ENCODE results near the gene C4orf50. TPM values are rescaled to one million over a fixed set of nuclear protein-coding genes. Genes with fewer than 3 reads are reported as not detected.

C4orf50 gene
- total RNA-seq, 4 donors from 2014 or later = not detected

- no peaks in the 10 kb centered on the region for H3K36me3 ChIP-seq
- H3K4me3 ChIP-seq = no peak overlapping the region
- H3K27me3 ChIP-seq = peaks cover 99% of the 10 kb centered on the region
- peaks cover 40% of the 10 kb centered on the region for H3K4me1 ChIP-seq
- no peaks in the 10 kb centered on the region for H3K9me3 ChIP-seq
- no peak overlapping the region for H3K27ac ChIP-seq
- WGBS = 12% methylated on average over 31 of the region's 34 CpGs
- no peak for DNase-seq (ENCODE audit: low spot score in 2 of 2)
- TF ChIP-seq POLR2AphosphoS5 (IDR thresholded peaks at IDR 0.05) (no peak), POLR2A (IDR thresholded peaks at IDR 0.05) (no peak), CTCF (IDR thresholded peaks at IDR 0.05) (no peak), EP300 (IDR thresholded peaks at IDR 0.05) (no peak)
Observed at GRCh38 chr4:5891563-5892322, 126.5 kb downstream of the C4orf50 start.

- Histone ChIP-seq H3K27me3 (peaks cover 95% of the 10 kb centered on the region), H3K4me3 (peak overlapping the region; percentile 19), H3K27ac (no peak overlapping the region), H3K9me3 (no peaks in the 10 kb centered on the region), H3K36me3 (no peaks in the 10 kb centered on the region), H3K4me1 (peaks cover 40% of the 10 kb centered on the region)
- no peak for TF ChIP-seq EP300 (IDR thresholded peaks at IDR 0.05)
- TF ChIP-seq POLR2AphosphoS5 (IDR thresholded peaks at IDR 0.05) = no peak
- TF ChIP-seq CTCF (IDR thresholded peaks at IDR 0.05) = no peak
- TF ChIP-seq POLR2A (IDR thresholded peaks at IDR 0.05) = no peak
- no peak for DNase-seq (ENCODE audit: low spot score in 2 of 2)
- 6% methylated on average over 16 of the region's 41 CpGs for WGBS
Observed at GRCh38 chr4:5890063-5890727, 128.0 kb downstream of the C4orf50 start.

- 29% methylated on average over 8 of the region's 8 CpGs for WGBS
- H3K27me3 ChIP-seq = peaks cover 92% of the 10 kb centered on the region
- DNase-seq (ENCODE audit: low spot score in 2 of 2) = no peak
- TF ChIP-seq CTCF (IDR thresholded peaks at IDR 0.05) (no peak), POLR2A (IDR thresholded peaks at IDR 0.05) (no peak), EP300 (IDR thresholded peaks at IDR 0.05) (no peak)
- H3K9me3 ChIP-seq = no peaks in the 10 kb centered on the region
- peaks cover 40% of the 10 kb centered on the region for H3K4me1 ChIP-seq
- H3K36me3 ChIP-seq = no peaks in the 10 kb centered on the region
- peak overlapping the region; percentile 50 for H3K4me3 ChIP-seq
- no peak overlapping the region for H3K27ac ChIP-seq
Observed at GRCh38 chr4:5889002-5889696, 129.1 kb downstream of the C4orf50 start.

GRCh38 chr4:5888222-5889001 lies 129.8 kb downstream of the C4orf50 start:
- Histone ChIP-seq H3K4me1 (peaks cover 40% of the 10 kb centered on the region), H3K27me3 (peaks cover 85% of the 10 kb centered on the region), H3K36me3 (no peaks in the 10 kb centered on the region), H3K4me3 (peak overlapping the region; percentile 50), H3K27ac (no peak overlapping the region), H3K9me3 (no peaks in the 10 kb centered on the region)
- TF ChIP-seq CTCF (IDR thresholded peaks at IDR 0.05) = no peak
- TF ChIP-seq EP300 (IDR thresholded peaks at IDR 0.05) = no peak
- no peak for TF ChIP-seq POLR2A (IDR thresholded peaks at IDR 0.05)
- no peak for TF ChIP-seq POLR2AphosphoS5 (IDR thresholded peaks at IDR 0.05)
- no peak for DNase-seq (ENCODE audit: low spot score in 2 of 2)
- under 1% methylated on average over 35 of the region's 81 CpGs for WGBS

Data from suprapubic skin (tissue), 4 donors.